NCI-H1417 (cell line): ENCODE results near the gene MUC4.
"Not testable (repeated sequence)": the region's sequence is repeated elsewhere in the genome, so short reads cannot be mapped to it uniquely, and the experiment has no call there.

Source experiments
- DNase-seq, 3 experiments: peaks; one replicate each; lab custom pipeline; 2025; lab: John Stamatoyannopoulos, UW

Gene MUC4

GRCh38 chr3:195810455-195810845, 1.3 kb downstream of the MUC4 start:
- no peak for DNase-seq

- DNase-seq = no peak
These were observed 1.8 kb downstream of the MUC4 start for GRCh38 chr3:195809796-195810454.

- peak in 2 of 3 experiments; percentile 24 to 40 for DNase-seq
These were observed 2.4 kb downstream of the MUC4 start for GRCh38 chr3:195809291-195809785.

- DNase-seq = no peak
These were observed 2.9 kb downstream of the MUC4 start for GRCh38 chr3:195808741-195809290.

GRCh38 chr3:195807681-195808121, 4.0 kb downstream of the MUC4 start:
- DNase-seq = peak in 2 of 3 experiments; percentile 24 to 93

GRCh38 chr3:195806916-195807231, 4.9 kb downstream of the MUC4 start:
- no peak for DNase-seq

- peak in 2 of 3 experiments; percentile 18 to 66 for DNase-seq
These were observed 5.4 kb downstream of the MUC4 start for GRCh38 chr3:195806211-195806915.

- DNase-seq = not testable (repeated sequence)
These were observed 6.1 kb downstream of the MUC4 start for GRCh38 chr3:195805588-195805987.

- DNase-seq = no peak
These were observed 6.5 kb downstream of the MUC4 start for GRCh38 chr3:195805181-195805580.

- peak in 1 of 3 experiments; percentile 59 for DNase-seq
These were observed 8.3 kb downstream of the MUC4 start for GRCh38 chr3:195803289-195803908.

- DNase-seq = peak; percentile 45 to 77 (median 68)
These were observed 8.9 kb downstream of the MUC4 start for GRCh38 chr3:195802795-195803194.

- DNase-seq = peak in 2 of 3 experiments; percentile 39 to 54
These were observed 9.4 kb downstream of the MUC4 start for GRCh38 chr3:195802261-195802701.

- DNase-seq = no peak
These were observed 10.2 kb downstream of the MUC4 start for GRCh38 chr3:195801251-195802183.

- no peak for DNase-seq
These were observed 11.5 kb downstream of the MUC4 start for GRCh38 chr3:195800240-195800639.

GRCh38 chr3:195796795-195797194, 14.9 kb downstream of the MUC4 start:
- DNase-seq = no peak

- no peak for DNase-seq
These were observed 17.0 kb downstream of the MUC4 start for GRCh38 chr3:195794708-195795107.

GRCh38 chr3:195792621-195793020, 19.1 kb downstream of the MUC4 start:
- DNase-seq = not testable (repeated sequence)

GRCh38 chr3:195790901-195791300, 20.8 kb downstream of the MUC4 start:
- no peak for DNase-seq

- no peak for DNase-seq
These were observed 22.8 kb downstream of the MUC4 start for GRCh38 chr3:195788711-195789581.

- not testable (repeated sequence) for DNase-seq
These were observed 25.8 kb downstream of the MUC4 start for GRCh38 chr3:195785781-195786405.
